Kidney (tissue), 14 donors: ENCODE measurements around the gene CDH13. TPM values are rescaled to one million over a fixed set of nuclear protein-coding genes. Genes with fewer than 3 reads are reported as not detected.

Experiments used
- DNase-seq, 5 donors: peaks; one replicate each; pipeline ENCODE4 v3.0.0-alpha.2; 2013 to 2020
- FAIRE-seq: peaks from 2 replicates; lab custom pipeline; 2012; peaks lifted over from hg19 to GRCh38; lab: Jason Lieb, UNC
- H3K27ac ChIP-seq, 2 donors: one replicate each; pipeline ENCODE4 v1.7.0; 2013; ENCODE audit warnings: low read depth in 2 of 2, low read length in 2 of 2, inconsistent platforms in 1 of 2
- H3K27me3 ChIP-seq: one replicate; pipeline ENCODE4 v1.7.1; 2013; ENCODE audit warnings: low read length, inconsistent platforms; ENCODE audit not compliant: control insufficient read depth, insufficient read depth
- H3K36me3 ChIP-seq, 3 donors: one replicate each; pipeline versions ENCODE4 v1.7.0 to v1.7.1; 2013; ENCODE audit warnings: low read length in 3 of 3, control low read depth in 1 of 3, inconsistent platforms in 1 of 3; ENCODE audit not compliant: insufficient read depth in 3 of 3, control insufficient read depth in 2 of 3
- H3K4me1 ChIP-seq, 3 donors: one replicate each; pipeline versions ENCODE4 v1.7.0 to v1.7.1; 2013; ENCODE audit warnings: low read length in 3 of 3, inconsistent platforms in 1 of 3, low read depth in 1 of 3; ENCODE audit not compliant: control insufficient read depth in 2 of 3, insufficient read depth in 2 of 3
- H3K4me3 ChIP-seq, 3 donors: one replicate each; pipeline versions ENCODE4 v1.7.0 to v1.8.1; 2013; ENCODE audit warnings: low read length in 3 of 3, control low read depth in 1 of 3, inconsistent platforms in 1 of 3
- H3K9ac ChIP-seq, 3 donors: one replicate each; pipeline versions ENCODE4 v1.7.0 to v1.7.1; 2013; ENCODE audit warnings: low read length in 3 of 3, control low read depth in 1 of 3, inconsistent platforms in 1 of 3
- H3K9me3 ChIP-seq, 3 donors: one replicate each; pipeline versions ENCODE4 v1.7.0 to v1.7.1; 2013; ENCODE audit warnings: low read length in 3 of 3, control low read depth in 1 of 3, inconsistent platforms in 1 of 3; ENCODE audit not compliant: control insufficient read depth in 2 of 3, insufficient read depth in 1 of 3
- CTCF ChIP-seq: IDR thresholded peaks from 3 replicates; pipeline ENCODE4 v1.5.1; 2012; ENCODE audit warnings: mild to moderate bottlenecking, moderate library complexity, borderline replicate concordance; ENCODE audit not compliant: insufficient read depth; ENCODE audit errors: extremely low read depth
- intact Hi-C: fragments of 100-400 bp; cut with DNase I; formaldehyde crosslinking; loops from one replicate; pipeline ENCODE4 v1.11.1; 2022
- polyA plus RNA-seq: library from polyadenylated mRNA; stranded (reverse); fragments of 350-450 nt; fragmentation: Illumina TruSeq; extraction: RNeasy Lipid Tissue Mini Kit (QIAGEN cat#74804); gene quantifications from one replicate; pipeline ENCODE4 v1.2.3, GENCODE V29; 2014; ENCODE audit warnings: low read depth, low replicate concordance; ENCODE audit not compliant: insufficient read depth
- total RNA-seq: library from RNA; stranded (reverse); fragmentation: NEBNext Ultra II Directional; extraction: Animal tissue kit (Norgen Biotek cat#: 25700); gene quantifications from one replicate; pipeline ENCODE4 v1.2.1, GENCODE V29; 2021
- donor health status: control.
- donor health status: control.
- donor health status: control.
- donor health status: control.
- donor health status: control.
- donor health status: DM: yes; HTN: yes; CAD: no.
- donor health status: Normal renal cell carcinoma (clear cell type).

The CDH13 gene
- total and polyA plus RNA-seq, 2 donors from 2014 or later, result 4.8 to 13.8 TPM

GRCh38 chr16:83023640-83024039 lies 396.9 kb downstream of the CDH13 start:
- H3K9me3 ChIP-seq, result peaks cover 0 to 3% (median 0%) of the 10 kb centered on the region in 3 donors
- intact Hi-C loops, result no loop called here
- H3K4me1 ChIP-seq, result no peaks in the 10 kb centered on the region
- no peak overlapping the region for H3K27ac ChIP-seq
- DNase-seq, result no peak
- TF ChIP-seq CTCF, result no peak
- FAIRE-seq, result no peak
- no peak overlapping the region for H3K4me3 ChIP-seq
- no peaks in the 10 kb centered on the region for H3K36me3 ChIP-seq
- H3K27me3 ChIP-seq, result no peaks in the 10 kb centered on the region
- H3K9ac ChIP-seq, result no peak overlapping the region

- no peaks in the 10 kb centered on the region for H3K27me3 ChIP-seq
- no peak overlapping the region for H3K9ac ChIP-seq
- DNase-seq (no peak), FAIRE-seq (no peak)
- H3K4me1 ChIP-seq, result no peaks in the 10 kb centered on the region
- intact Hi-C loops, result no loop called here
- H3K4me3 ChIP-seq, result no peak overlapping the region
- H3K27ac ChIP-seq, result no peak overlapping the region
- no peak for TF ChIP-seq CTCF
- H3K36me3 ChIP-seq, result no peaks in the 10 kb centered on the region
- peaks cover 0 to 3% (median 0%) of the 10 kb centered on the region in 3 donors for H3K9me3 ChIP-seq
These were observed 401.2 kb downstream of the CDH13 start for GRCh38 chr16:83027973-83028372.

- FAIRE-seq, result no peak
- Histone ChIP-seq H3K27me3 (no peaks in the 10 kb centered on the region), H3K4me3 (no peak overlapping the region), H3K9ac (no peak overlapping the region), H3K36me3 (no peaks in the 10 kb centered on the region), H3K9me3 (peaks cover 0 to 3% (median 0%) of the 10 kb centered on the region in 3 donors), H3K4me1 (no peaks in the 10 kb centered on the region), H3K27ac (no peak overlapping the region)
- intact Hi-C loops, result no loop called here
- TF ChIP-seq CTCF, result no peak
- DNase-seq, result no peak
These were observed 402.7 kb downstream of the CDH13 start for GRCh38 chr16:83029467-83029866.

- no peak for FAIRE-seq
- intact Hi-C loops, result no loop called here
These were observed 404.8 kb downstream of the CDH13 start for GRCh38 chr16:83031524-83031923.

More at GRCh38 chr16:83031524-83031923, 404.8 kb downstream of the CDH13 start:
- H3K27ac ChIP-seq, result no peak overlapping the region
- no peaks in the 10 kb centered on the region for H3K4me1 ChIP-seq
- H3K36me3 ChIP-seq, result no peaks in the 10 kb centered on the region
- no peak for TF ChIP-seq CTCF
- H3K27me3 ChIP-seq, result no peaks in the 10 kb centered on the region
- H3K4me3 ChIP-seq, result no peak overlapping the region
- H3K9me3 ChIP-seq, result no peaks in the 10 kb centered on the region
- DNase-seq, result no peak
- H3K9ac ChIP-seq, result no peak overlapping the region
